Prostate gland (tissue), 2 donors: Measurements from ENCODE around the gene PHLDA2. TPM values are rescaled to one million over a fixed set of nuclear protein-coding genes. Genes with fewer than 3 reads are reported as not detected.

Experiments
- DNase-seq: peaks from one replicate; pipeline ENCODE4 v3.0.0-alpha.2; 2019; ENCODE audit warnings: low spot score
- H3K27ac ChIP-seq, 2 donors: fragments of 200-600 bp; sonication (generic); 2 replicates each; pipeline ENCODE4 v1.5.1; 2017 to 2019
- H3K27me3 ChIP-seq: fragments of 200-600 bp; sonication (generic); replicated peaks from 2 replicates; pipeline ENCODE4 v1.5.1; 2019; ENCODE audit not compliant: insufficient read depth
- H3K36me3 ChIP-seq, 2 donors: fragments of 200-600 bp; sonication (generic); 1 replicate in 1 of 2; 2 replicates in 1 of 2; pipeline versions ENCODE4 v1.5.1 to v1.8.1; 2017 to 2019
- H3K4me1 ChIP-seq: fragments of 200-600 bp; sonication (generic); replicated peaks from 2 replicates; pipeline ENCODE4 v1.5.1; 2019
- H3K4me3 ChIP-seq, 2 donors: fragments of 200-600 bp; sonication (generic); 2 replicates each; pipeline ENCODE4 v1.5.1; 2017 to 2019
- H3K9me3 ChIP-seq: fragments of 200-600 bp; sonication (generic); 2 replicates; pipeline ENCODE4 v1.5.1; 2017
- CTCF ChIP-seq, 4 experiments: fragments of 200-600 bp in 2 of 4; fragments of 450-650 bp in 2 of 4; sonication (generic) in 2 of 4; IDR thresholded peaks; 1 replicate in 3 of 4; 2 replicates in 1 of 4; pipeline ENCODE4 v1.5.1; 2016 to 2019; ENCODE audit warnings: antibody characterized with exemption in 4 of 4, mild to moderate bottlenecking in 2 of 4, moderate library complexity in 2 of 4
- POLR2A ChIP-seq: fragments of 450-650 bp; IDR thresholded peaks from one replicate; pipeline ENCODE4 v1.6.1; 2016; ENCODE audit warnings: antibody characterized with exemption, mild to moderate bottlenecking
- POLR2AphosphoS5 ChIP-seq: sonication (generic); formaldehyde crosslinking; IDR thresholded peaks from one replicate; pipeline ENCODE4 v1.6.1; 2017; ENCODE audit warnings: antibody characterized with exemption
- WGBS: methylation state at CpG from one replicate; pipeline ENCODE4 v1.1.5; 2018; 5-methylcytosine and 5-hydroxymethylcytosine counted together
- intact Hi-C: fragments of 100-400 bp; cut with DNase I; formaldehyde crosslinking; loops from one replicate; pipeline ENCODE4 v1.14.2; 2022
- total RNA-seq, 2 donors: library from RNA; depleted of rRNA; stranded (reverse); fragments of >200 nt; gene quantifications; one replicate each; pipeline ENCODE4 v1.1.0, GENCODE V29; 2016

PHLDA2 gene
- total RNA-seq, 2 donors from 2014 or later, result 12.4 to 20.4 TPM

GRCh38 chr11:2917842-2918490, 11.3 kb downstream of the PHLDA2 start:
- Histone ChIP-seq H3K4me1 (peaks cover 7% of the 10 kb centered on the region), H3K27ac (no peak overlapping the region), H3K36me3 (no peaks in the 10 kb centered on the region), H3K4me3 (no peak overlapping the region), H3K9me3 (no peaks in the 10 kb centered on the region), H3K27me3 (no peaks in the 10 kb centered on the region)
- TF ChIP-seq CTCF (IDR thresholded peaks at IDR 0.05) (no peak), POLR2A (no peak), POLR2AphosphoS5 (no peak)
- intact Hi-C loops, result no loop called here
- DNase-seq, result no peak
- WGBS, result 82% methylated on average over 18 of the region's 25 CpGs

GRCh38 chr11:2916892-2917645, 12.2 kb downstream of the PHLDA2 start:
- H3K9me3 ChIP-seq, result no peaks in the 10 kb centered on the region
- intact Hi-C loops, result no loop called here
- no peaks in the 10 kb centered on the region for H3K27me3 ChIP-seq
- peaks cover 13% of the 10 kb centered on the region for H3K4me1 ChIP-seq
- 92% methylated on average over 16 of the region's 16 CpGs for WGBS
- no peak overlapping the region for H3K4me3 ChIP-seq
- H3K27ac ChIP-seq, result no peak overlapping the region
- no peak for DNase-seq
- no peak for TF ChIP-seq CTCF (IDR thresholded peaks at IDR 0.05)
- no peak for TF ChIP-seq POLR2A
- no peak for TF ChIP-seq POLR2AphosphoS5
- no peaks in the 10 kb centered on the region for H3K36me3 ChIP-seq

- Histone ChIP-seq H3K27ac (no peak overlapping the region), H3K4me1 (peaks cover 20% of the 10 kb centered on the region), H3K9me3 (no peaks in the 10 kb centered on the region), H3K4me3 (no peak overlapping the region), H3K27me3 (no peaks in the 10 kb centered on the region), H3K36me3 (no peaks in the 10 kb centered on the region)
- TF ChIP-seq POLR2AphosphoS5 (no peak), CTCF (IDR thresholded peaks at IDR 0.05) (no peak), POLR2A (no peak)
- no peak for DNase-seq
- whole genome bisulfite sequencing, result 95% methylated on average over 20 of the region's 20 CpGs
- intact Hi-C loops, result no loop called here
Measured at GRCh38 chr11:2916114-2916891, 12.9 kb downstream of the PHLDA2 start.

- H3K36me3 ChIP-seq, result no peaks in the 10 kb centered on the region
- H3K4me3 ChIP-seq, result no peak overlapping the region
- no peak overlapping the region for H3K27ac ChIP-seq
- peaks cover 22% of the 10 kb centered on the region for H3K4me1 ChIP-seq
- no peak for DNase-seq
- H3K9me3 ChIP-seq, result no peaks in the 10 kb centered on the region
- intact Hi-C loops, result no loop called here
- 88% methylated on average over 11 of the region's 11 CpGs for WGBS
- H3K27me3 ChIP-seq, result no peaks in the 10 kb centered on the region
- no peak for TF ChIP-seq POLR2AphosphoS5
- TF ChIP-seq CTCF (IDR thresholded peaks at IDR 0.05), result no peak
Measured at GRCh38 chr11:2915473-2915872, 13.7 kb downstream of the PHLDA2 start.
